ENCODE data around the gene TPRKB. TPM values are rescaled to one million over a fixed set of nuclear protein-coding genes. Genes with fewer than 3 reads are reported as not detected.
"Not testable (repeated sequence)": the region's sequence is repeated elsewhere in the genome, so short reads cannot be mapped to it uniquely, and the experiment has no call there.

TPRKB gene
- total RNA-seq, 1 experiment from 2014 or later, result 38.5 TPM

DNA sequence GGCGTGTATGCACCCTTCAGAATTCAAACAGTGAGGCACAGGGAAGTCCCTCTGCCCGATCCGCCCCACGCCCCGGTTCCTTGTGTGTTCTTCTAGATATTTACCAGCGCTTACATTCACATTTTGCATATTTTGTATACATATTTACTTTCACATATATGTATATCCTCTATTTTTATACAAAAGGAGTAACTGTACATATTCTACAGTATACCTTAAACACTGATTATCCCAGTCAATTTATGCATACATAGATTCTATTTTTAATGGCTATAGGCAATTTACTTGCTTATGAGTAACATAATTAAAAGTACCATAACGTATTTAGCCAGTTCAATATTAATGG is 43.1 kb upstream of the TPRKB start:
- CTCF ChIA-PET, result interaction anchor here (0.5 to 0.6 kb wide), 2 partner anchors 188 to 398 kb away, joined by 4 to 9 read pairs; no protein-coding TSS in a partner anchor
- no peaks in the 10 kb centered on the region for H3K9me3 ChIP-seq (ENCODE audit: control insufficient read depth, insufficient read depth, low read depth, low read length)
- intact Hi-C loops (cut with micrococcal nuclease; ENCODE audit: unreplicated experiment) (no loop called here), in situ Hi-C loops (cut with HindIII; ENCODE audit: low pct_unique_long_range_greater_than_20kb, low sequenced_read_pairs) (no loop called here)
- ATAC-seq (no peak; the same call in 1 of the 2 replicates), DNase-seq (ENCODE audit: low read depth, low spot score) (no peak)
- no peak overlapping the region for H3K27ac ChIP-seq (ENCODE audit: low read length)
- BruUV-seq (replicated peaks), result no TSS peak
- POLR2A ChIA-PET, result interaction anchor here (0.6 kb wide), 2 partner anchors 16 to 66 kb away, joined by 4 to 5 read pairs; no protein-coding TSS in a partner anchor
- H3K27me3 ChIP-seq (ENCODE audit: control insufficient read depth, insufficient read depth, low read length), result no peaks in the 10 kb centered on the region
- TF ChIP-seq CTCF (IDR thresholded peaks at IDR 0.05), result peak; percentile 24
- TF ChIP-seq, protein P1, sequence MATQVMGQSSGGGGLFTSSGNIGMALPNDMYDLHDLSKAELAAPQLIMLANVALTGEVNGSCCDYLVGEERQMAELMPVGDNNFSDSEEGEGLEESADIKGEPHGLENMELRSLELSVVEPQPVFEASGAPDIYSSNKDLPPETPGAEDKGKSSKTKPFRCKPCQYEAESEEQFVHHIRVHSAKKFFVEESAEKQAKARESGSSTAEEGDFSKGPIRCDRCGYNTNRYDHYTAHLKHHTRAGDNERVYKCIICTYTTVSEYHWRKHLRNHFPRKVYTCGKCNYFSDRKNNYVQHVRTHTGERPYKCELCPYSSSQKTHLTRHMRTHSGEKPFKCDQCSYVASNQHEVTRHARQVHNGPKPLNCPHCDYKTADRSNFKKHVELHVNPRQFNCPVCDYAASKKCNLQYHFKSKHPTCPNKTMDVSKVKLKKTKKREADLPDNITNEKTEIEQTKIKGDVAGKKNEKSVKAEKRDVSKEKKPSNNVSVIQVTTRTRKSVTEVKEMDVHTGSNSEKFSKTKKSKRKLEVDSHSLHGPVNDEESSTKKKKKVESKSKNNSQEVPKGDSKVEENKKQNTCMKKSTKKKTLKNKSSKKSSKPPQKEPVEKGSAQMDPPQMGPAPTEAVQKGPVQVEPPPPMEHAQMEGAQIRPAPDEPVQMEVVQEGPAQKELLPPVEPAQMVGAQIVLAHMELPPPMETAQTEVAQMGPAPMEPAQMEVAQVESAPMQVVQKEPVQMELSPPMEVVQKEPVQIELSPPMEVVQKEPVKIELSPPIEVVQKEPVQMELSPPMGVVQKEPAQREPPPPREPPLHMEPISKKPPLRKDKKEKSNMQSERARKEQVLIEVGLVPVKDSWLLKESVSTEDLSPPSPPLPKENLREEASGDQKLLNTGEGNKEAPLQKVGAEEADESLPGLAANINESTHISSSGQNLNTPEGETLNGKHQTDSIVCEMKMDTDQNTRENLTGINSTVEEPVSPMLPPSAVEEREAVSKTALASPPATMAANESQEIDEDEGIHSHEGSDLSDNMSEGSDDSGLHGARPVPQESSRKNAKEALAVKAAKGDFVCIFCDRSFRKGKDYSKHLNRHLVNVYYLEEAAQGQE (IDR thresholded peaks at IDR 0.05; ENCODE audit: insufficient read depth in 1 of 2, low read depth in 2 of 2, low read length in 1 of 2), result no peak
- peaks cover 11% of the 10 kb centered on the region for H3K4me1 ChIP-seq (ENCODE audit: control insufficient read depth, insufficient read depth, low read length)
- peaks cover 16% of the 10 kb centered on the region for H3K36me3 ChIP-seq (ENCODE audit: control insufficient read depth, insufficient read depth, low read length)
- peak overlapping the region; percentile 91 for H3K4me3 ChIP-seq (ENCODE audit: low read depth in 2 of 2, low read length in 2 of 2)

DNA sequence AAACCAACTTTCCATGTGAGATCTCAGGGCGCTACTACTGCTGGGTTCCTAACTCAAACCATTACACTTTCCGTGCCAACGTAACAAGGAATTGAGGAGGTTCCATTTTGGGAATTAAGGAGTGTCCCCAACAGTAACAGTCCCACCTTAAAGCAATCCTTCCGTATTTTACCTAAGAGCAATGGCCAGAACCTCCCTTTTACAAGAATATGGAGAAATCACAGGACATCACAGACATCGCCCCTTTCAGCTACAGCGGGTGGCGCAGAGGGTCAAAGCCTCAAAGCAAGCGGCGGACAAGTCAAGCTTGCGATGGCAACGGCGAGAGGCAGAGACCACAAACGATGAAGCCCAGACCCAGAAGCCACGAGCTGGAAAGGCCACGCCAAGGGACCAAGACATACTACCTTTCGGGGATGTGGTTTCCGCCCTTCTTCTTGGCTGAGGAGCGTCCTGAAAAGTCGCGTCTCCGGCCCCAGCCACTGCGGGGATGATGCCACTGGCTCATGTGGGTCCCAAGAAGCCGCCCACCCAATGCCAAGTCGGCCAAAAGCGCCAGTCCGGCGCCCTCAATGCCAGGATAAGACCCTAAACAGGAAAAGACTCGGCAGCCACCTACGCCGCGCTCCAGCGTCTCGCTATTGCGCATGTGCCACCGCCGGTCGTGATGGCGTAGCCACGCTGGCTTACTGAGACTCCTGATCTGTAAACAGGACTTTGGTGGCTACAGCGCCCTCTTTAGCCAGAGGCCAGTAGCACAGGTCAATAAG is 42.5 kb upstream of the TPRKB start, which contains the start of gene DUSP11:
Gene DUSP11 (minus strand): TSS at position 637 of the 770 bp plus-strand sequence. CDS start 129 bp downstream, at position 508.
- in situ Hi-C loops (cut with HindIII; ENCODE audit: low pct_unique_long_range_greater_than_20kb, low sequenced_read_pairs), result no loop called here
- Histone ChIP-seq H3K36me3 (ENCODE audit: control insufficient read depth, insufficient read depth, low read length) (peaks cover 21% of the 10 kb centered on the region), H3K27me3 (ENCODE audit: control insufficient read depth, insufficient read depth, low read length) (no peaks in the 10 kb centered on the region), H3K4me3 (ENCODE audit: low read depth in 2 of 2, low read length in 2 of 2) (peak within 1 kb of the TSS; percentile 91), H3K9me3 (ENCODE audit: control insufficient read depth, insufficient read depth, low read depth, low read length) (no peaks in the 10 kb centered on the region), H3K27ac (ENCODE audit: low read length) (peak within 1 kb of the TSS; percentile 88), H3K4me1 (ENCODE audit: control insufficient read depth, insufficient read depth, low read length) (peaks cover 11% of the 10 kb centered on the region)
- ChIA-PET CTCF (interaction anchor here (0.5 kb wide), 1 partner anchor 188 kb away, joined by 9 read pairs; no protein-coding TSS in a partner anchor), POLR2A (no interaction called here)
- no TSS peak for BruUV-seq (replicated peaks)
- ATAC-seq, result peak; percentile 99
- peak; percentile 92 for DNase-seq (ENCODE audit: low read depth, low spot score)
- intact Hi-C loops (cut with micrococcal nuclease; ENCODE audit: unreplicated experiment), result no loop called here
- TF ChIP-seq CTCF (IDR thresholded peaks at IDR 0.05) (peak; percentile 97), POLR2AphosphoS5 (IDR thresholded peaks at IDR 0.05; ENCODE audit: low read depth, low read length) (peak; percentile 90), SIN3A (IDR thresholded peaks at IDR 0.05; ENCODE audit: borderline replicate concordance, insufficient read depth, low read depth, low read length) (0 out of 2 replicates have a peak, but pooled peaks have one; percentile 82), TCF7L2 (IDR thresholded peaks at IDR 0.05; ENCODE audit: low read depth, low read length) (no peak)
- TF ChIP-seq, protein P1 (IDR thresholded peaks at IDR 0.05; ENCODE audit: insufficient read depth in 1 of 2, low read depth in 2 of 2, low read length in 1 of 2), result no peak

DNA sequence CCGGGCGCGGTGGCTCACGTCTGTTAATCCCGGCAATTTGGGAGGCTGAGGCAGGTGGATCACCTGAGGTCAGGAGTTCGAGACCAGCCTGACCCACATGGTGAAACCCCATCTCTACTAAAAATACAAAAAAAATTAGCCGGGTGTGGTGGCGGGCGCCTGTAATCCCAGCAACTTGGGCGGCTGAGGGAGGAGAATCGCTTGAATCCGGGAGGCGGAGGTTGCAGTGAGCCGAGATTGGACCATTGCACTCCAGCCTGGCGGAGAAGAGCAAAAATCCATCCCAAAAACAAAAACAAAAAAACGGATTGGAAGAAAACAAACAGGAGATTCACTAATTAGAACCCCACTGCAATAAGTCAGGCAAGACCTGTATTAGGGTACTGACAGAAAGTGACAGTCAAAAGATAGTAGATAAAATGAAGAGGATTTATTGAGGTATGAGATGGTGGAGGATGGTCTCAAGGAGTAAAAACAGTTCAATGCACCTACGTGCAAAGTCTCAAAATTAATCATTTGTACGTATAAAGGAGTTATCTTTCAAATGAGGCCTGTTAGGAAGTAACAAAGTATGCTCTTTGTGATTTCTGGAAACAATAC is 41.8 kb upstream of the TPRKB start:
- Histone ChIP-seq H3K36me3 (ENCODE audit: control insufficient read depth, insufficient read depth, low read length) (peaks cover 25% of the 10 kb centered on the region), H3K4me3 (ENCODE audit: low read depth in 2 of 2, low read length in 2 of 2) (peak overlapping the region; percentile 91), H3K4me1 (ENCODE audit: control insufficient read depth, insufficient read depth, low read length) (peaks cover 11% of the 10 kb centered on the region), H3K27ac (ENCODE audit: low read length) (peak overlapping the region; percentile 88)
- BruUV-seq (replicated peaks); intact Hi-C loops (cut with micrococcal nuclease; ENCODE audit: unreplicated experiment); DNase-seq (ENCODE audit: low read depth, low spot score); ATAC-seq; in situ Hi-C loops (cut with HindIII; ENCODE audit: low pct_unique_long_range_greater_than_20kb, low sequenced_read_pairs); POLR2A ChIA-PET; H3K27me3 ChIP-seq (ENCODE audit: control insufficient read depth, insufficient read depth, low read length); H3K9me3 ChIP-seq (ENCODE audit: control insufficient read depth, insufficient read depth, low read depth, low read length); CTCF ChIA-PET: not testable (repeated sequence)

Data from Panc1 (cell line).